Measurements from ENCODE around the gene CIRBP. TPM values are rescaled to one million over a fixed set of nuclear protein-coding genes. Genes with fewer than 3 reads are reported as not detected.

CIRBP gene
- total and polyA plus RNA-seq, 9 of the 15 experiments (the other 6 are each of a cell fraction or from before 2014, with no cell fraction given) = 20.5 to 327 (median 176) TPM

DNA sequence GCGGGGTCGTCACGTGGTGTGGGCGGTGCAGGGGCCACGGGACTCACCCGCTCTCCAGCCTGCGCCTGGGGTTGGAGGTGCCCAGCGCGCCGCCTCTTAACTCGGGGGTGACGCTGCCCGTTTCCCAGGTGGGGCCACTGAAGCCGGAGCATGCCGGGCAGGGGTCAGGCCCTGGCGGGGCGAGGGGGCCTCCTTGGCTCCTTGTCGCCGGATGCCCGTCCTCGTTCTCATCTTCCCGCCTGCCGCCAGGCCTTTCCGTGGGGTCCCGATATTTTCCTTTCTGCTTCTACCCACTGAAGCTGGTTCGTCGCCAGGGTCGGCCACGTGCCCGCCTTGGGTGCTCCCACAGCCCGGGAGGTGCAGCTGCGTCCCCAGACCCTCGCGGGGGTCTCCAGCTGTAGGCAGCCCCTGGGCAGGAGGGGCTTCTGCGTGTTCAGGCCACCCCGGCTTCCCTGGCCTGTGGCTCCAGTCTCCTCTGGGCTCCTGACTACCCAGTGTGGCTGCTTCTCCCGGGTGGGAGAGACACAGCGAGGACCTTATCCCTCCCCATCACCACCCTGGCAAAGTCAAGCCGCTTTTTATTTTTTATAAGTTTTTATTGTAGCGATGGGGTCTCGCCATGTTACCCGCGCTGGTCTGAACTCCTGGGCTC lies 7.0 kb downstream of the CIRBP start:
- in situ Hi-C loops (cut with MboI) (loop anchor here (5.0 kb wide), 1 partner anchor 106 kb away; the partner anchor contains the start of gene NDUFS7), intact Hi-C loops (cut with micrococcal nuclease) (loop anchor here (10.0 kb wide), 1 partner anchor 169 kb away; no protein-coding TSS in a partner anchor)
- Histone ChIP-seq H3K27ac (ENCODE audit: extremely low read depth, low read depth, low read length) (peak overlapping the region; percentile 92), H2AFZ (ENCODE audit: low read depth, low read length) (peak overlapping the region; percentile 62; the same call in 1 of the 2 replicates), H3K4me1 (replicated peaks in 1 of 2; ENCODE audit: control insufficient read depth in 2 of 2, insufficient read depth in 2 of 2, low read length in 2 of 2) (peaks cover 47 to 94% of the 10 kb centered on the region in 2 experiments), H3K4me3 (peak overlapping the region; percentile 68), H4K20me1 (replicated peaks; ENCODE audit: control insufficient read depth, insufficient read depth, low read length) (peaks cover 23% of the 10 kb centered on the region), H3K9me1 (ENCODE audit: control insufficient read depth, insufficient read depth, low read length) (no peaks in the 10 kb centered on the region), H3K9me3 (replicated peaks; ENCODE audit: control insufficient read depth, insufficient read depth, low read depth, low read length) (no peaks in the 10 kb centered on the region), H3K36me3 (ENCODE audit: control insufficient read depth, insufficient read depth, low read length) (peaks cover 80% of the 10 kb centered on the region), H3K79me2 (ENCODE audit: control insufficient read depth, insufficient read depth, low read length) (peaks cover 58% of the 10 kb centered on the region), H3K9ac (ENCODE audit: insufficient read depth in 1 of 2, low read depth in 2 of 2, low read length in 2 of 2) (peak overlapping the region; percentile 90 to 92), H3K4me2 (ENCODE audit: insufficient read depth, low read length) (peak overlapping the region; percentile 88), H3K27me3 (ENCODE audit: control insufficient read depth in 2 of 2, insufficient read depth in 2 of 2, low read length in 2 of 2) (no peaks in the 10 kb centered on the region)
- ChIA-PET POLR2A (interaction anchor here (0.7 to 1.4 kb wide), 3 partner anchors 9 to 165 kb away, joined by 3 to 5 read pairs (median 3); no protein-coding TSS in a partner anchor), CTCF (ENCODE audit: low intra/inter-chr PET ratio) (interaction anchor here (0.7 kb wide), 1 partner anchor 49 kb away, joined by 3 read pairs; no protein-coding TSS in a partner anchor)
- WGBS (ENCODE audit: insufficient coverage, low coverage, missing lambda C conversion rate) = 1% methylated on average over 39 of the region's 43 CpGs
- no TSS peak for BruUV-seq (replicated peaks)
- FAIRE-seq = no peak
- DNase-seq (ENCODE audit: extremely low read depth in 1 of 4, low spot score in 3 of 4) = no peak
- no peak for ATAC-seq
- peak in 1 of 2 experiments; percentile 6; a peak in 1 of 4 replicates for TF ChIP-seq FOXK2 (conservative IDR thresholded peaks at IDR 0.05 in 1 of 2, IDR thresholded peaks at IDR 0.05 in 1 of 2; ENCODE audit: low read depth in 2 of 2)
- TF ChIP-seq, protein P1, sequence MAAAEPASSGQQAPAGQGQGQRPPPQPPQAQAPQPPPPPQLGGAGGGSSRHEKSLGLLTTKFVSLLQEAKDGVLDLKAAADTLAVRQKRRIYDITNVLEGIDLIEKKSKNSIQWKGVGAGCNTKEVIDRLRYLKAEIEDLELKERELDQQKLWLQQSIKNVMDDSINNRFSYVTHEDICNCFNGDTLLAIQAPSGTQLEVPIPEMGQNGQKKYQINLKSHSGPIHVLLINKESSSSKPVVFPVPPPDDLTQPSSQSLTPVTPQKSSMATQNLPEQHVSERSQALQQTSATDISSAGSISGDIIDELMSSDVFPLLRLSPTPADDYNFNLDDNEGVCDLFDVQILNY (CRISPR knock-in tag; IDR thresholded peaks at IDR 0.05) = no peak
- TF ChIP-seq, protein P2, sequence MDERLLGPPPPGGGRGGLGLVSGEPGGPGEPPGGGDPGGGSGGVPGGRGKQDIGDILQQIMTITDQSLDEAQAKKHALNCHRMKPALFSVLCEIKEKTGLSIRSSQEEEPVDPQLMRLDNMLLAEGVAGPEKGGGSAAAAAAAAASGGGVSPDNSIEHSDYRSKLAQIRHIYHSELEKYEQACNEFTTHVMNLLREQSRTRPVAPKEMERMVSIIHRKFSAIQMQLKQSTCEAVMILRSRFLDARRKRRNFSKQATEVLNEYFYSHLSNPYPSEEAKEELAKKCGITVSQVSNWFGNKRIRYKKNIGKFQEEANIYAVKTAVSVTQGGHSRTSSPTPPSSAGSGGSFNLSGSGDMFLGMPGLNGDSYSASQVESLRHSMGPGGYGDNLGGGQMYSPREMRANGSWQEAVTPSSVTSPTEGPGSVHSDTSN (CRISPR knock-in tag; IDR thresholded peaks at IDR 0.05; ENCODE audit: low read depth) = no peak
- TF ChIP-seq, protein P2 (tag; conservative IDR thresholded peaks at IDR 0.05; ENCODE audit: low read depth) = no peak
- no peak for TF ChIP-seq ZNF644 (tag; IDR thresholded peaks at IDR 0.05; ENCODE audit: low read depth)
- no peak for TF ChIP-seq BRD9 (IDR thresholded peaks at IDR 0.05; ENCODE audit: low read depth, partially characterized antibody)
- TF ChIP-seq ZNF584 (CRISPR knock-in tag; IDR thresholded peaks at IDR 0.05; ENCODE audit: low read depth) = no peak
- TF ChIP-seq ZNF707 (CRISPR knock-in tag; conservative IDR thresholded peaks at IDR 0.05) = no peak
- TF ChIP-seq RUNX1 (IDR thresholded peaks at IDR 0.05; ENCODE audit: low read depth) = no peak
- no peak for TF ChIP-seq NELFE (IDR thresholded peaks at IDR 0.05; ENCODE audit: insufficient read depth, insufficient read length)
- TF ChIP-seq, protein P3, sequence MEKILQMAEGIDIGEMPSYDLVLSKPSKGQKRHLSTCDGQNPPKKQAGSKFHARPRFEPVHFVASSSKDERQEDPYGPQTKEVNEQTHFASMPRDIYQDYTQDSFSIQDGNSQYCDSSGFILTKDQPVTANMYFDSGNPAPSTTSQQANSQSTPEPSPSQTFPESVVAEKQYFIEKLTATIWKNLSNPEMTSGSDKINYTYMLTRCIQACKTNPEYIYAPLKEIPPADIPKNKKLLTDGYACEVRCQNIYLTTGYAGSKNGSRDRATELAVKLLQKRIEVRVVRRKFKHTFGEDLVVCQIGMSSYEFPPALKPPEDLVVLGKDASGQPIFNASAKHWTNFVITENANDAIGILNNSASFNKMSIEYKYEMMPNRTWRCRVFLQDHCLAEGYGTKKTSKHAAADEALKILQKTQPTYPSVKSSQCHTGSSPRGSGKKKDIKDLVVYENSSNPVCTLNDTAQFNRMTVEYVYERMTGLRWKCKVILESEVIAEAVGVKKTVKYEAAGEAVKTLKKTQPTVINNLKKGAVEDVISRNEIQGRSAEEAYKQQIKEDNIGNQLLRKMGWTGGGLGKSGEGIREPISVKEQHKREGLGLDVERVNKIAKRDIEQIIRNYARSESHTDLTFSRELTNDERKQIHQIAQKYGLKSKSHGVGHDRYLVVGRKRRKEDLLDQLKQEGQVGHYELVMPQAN (IDR thresholded peaks at IDR 0.05; ENCODE audit: borderline replicate concordance) = peak; percentile 89; the same call in 1 of the 2 replicates
- TF ChIP-seq, protein P4, sequence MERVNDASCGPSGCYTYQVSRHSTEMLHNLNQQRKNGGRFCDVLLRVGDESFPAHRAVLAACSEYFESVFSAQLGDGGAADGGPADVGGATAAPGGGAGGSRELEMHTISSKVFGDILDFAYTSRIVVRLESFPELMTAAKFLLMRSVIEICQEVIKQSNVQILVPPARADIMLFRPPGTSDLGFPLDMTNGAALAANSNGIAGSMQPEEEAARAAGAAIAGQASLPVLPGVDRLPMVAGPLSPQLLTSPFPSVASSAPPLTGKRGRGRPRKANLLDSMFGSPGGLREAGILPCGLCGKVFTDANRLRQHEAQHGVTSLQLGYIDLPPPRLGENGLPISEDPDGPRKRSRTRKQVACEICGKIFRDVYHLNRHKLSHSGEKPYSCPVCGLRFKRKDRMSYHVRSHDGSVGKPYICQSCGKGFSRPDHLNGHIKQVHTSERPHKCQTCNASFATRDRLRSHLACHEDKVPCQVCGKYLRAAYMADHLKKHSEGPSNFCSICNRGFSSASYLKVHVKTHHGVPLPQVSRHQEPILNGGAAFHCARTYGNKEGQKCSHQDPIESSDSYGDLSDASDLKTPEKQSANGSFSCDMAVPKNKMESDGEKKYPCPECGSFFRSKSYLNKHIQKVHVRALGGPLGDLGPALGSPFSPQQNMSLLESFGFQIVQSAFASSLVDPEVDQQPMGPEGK (CRISPR knock-in tag; IDR thresholded peaks at IDR 0.05; ENCODE audit: borderline replicate concordance) = no peak
- no peak for TF ChIP-seq BACH1 (tag; IDR thresholded peaks at IDR 0.05)

All from K562 (cell line).